MCF 10A (cell line): ENCODE measurements around the gene USP40. TPM values are rescaled to one million over a fixed set of nuclear protein-coding genes. Genes with fewer than 3 reads are reported as not detected.

Source experiments
- BruUV-seq: library from RNA; stranded (reverse); fragments of 400-500 nt; replicated peaks from 2 replicates; lab custom pipeline; 2021; lab: Mats Ljungman, UMichigan
- CTCF ChIA-PET: fragments of 300-600 bp; sonication (Branson Sonifier 250); formaldehyde crosslinking; extraction: SDS; loops from one replicate; lab custom pipeline; 2021; ENCODE audit warnings: antibody characterized with exemption, inconsistent platforms; lab: Yijun Ruan, JAX
- POLR2A ChIA-PET: fragments of 300-600, 350-650 bp; sonication (Branson Sonifier 250); formaldehyde crosslinking; extraction: SDS; loops from one replicate; lab custom pipeline; 2020; ENCODE audit warnings: antibody characterized with exemption, inconsistent platforms; lab: Yijun Ruan, JAX
- DNase-seq: peaks from one replicate; pipeline ENCODE4 v3.0.0-alpha.2; 2018; ENCODE audit not compliant: unreplicated experiment
- H3K27ac Mint-ChIP-seq: one replicate; pipeline ENCODE4 v1.8.0; 2022; ENCODE audit warnings: mild to moderate bottlenecking, low read depth, mixed read lengths; ENCODE audit not compliant: unreplicated experiment
- H3K27me3 Mint-ChIP-seq: one replicate; pipeline ENCODE4 v1.8.0; 2022; ENCODE audit warnings: mixed read lengths; ENCODE audit not compliant: insufficient read depth, unreplicated experiment
- H3K36me3 Mint-ChIP-seq: one replicate; pipeline ENCODE4 v1.8.0; 2022; ENCODE audit warnings: mild to moderate bottlenecking, moderate library complexity, mixed read lengths; ENCODE audit not compliant: insufficient read depth, unreplicated experiment
- H3K4me1 Mint-ChIP-seq: one replicate; pipeline ENCODE4 v1.8.0; 2022; ENCODE audit warnings: mixed read lengths; ENCODE audit not compliant: insufficient read depth, unreplicated experiment
- H3K4me3 Mint-ChIP-seq: one replicate; pipeline ENCODE4 v1.8.0; 2022; ENCODE audit warnings: mild to moderate bottlenecking, moderate library complexity, mixed read lengths; ENCODE audit not compliant: unreplicated experiment
- H3K9me3 Mint-ChIP-seq: one replicate; pipeline ENCODE4 v1.8.0; 2022; ENCODE audit warnings: mixed read lengths; ENCODE audit not compliant: unreplicated experiment
- intact Hi-C: fragments of 100-400 bp; cut with micrococcal nuclease; formaldehyde crosslinking; loops from 2 replicates; pipeline ENCODE4 v1.14.1; 2022
- total RNA-seq: library from RNA; stranded (reverse); gene quantifications from 2 replicates; pipeline ENCODE4 v1.2.3, GENCODE V29; 2022
- TF ChIP-seq, protein P1 (sequence below): fragments of 200-600 bp; IDR thresholded peaks from one replicate; pipeline ENCODE4 v1.8.0; 2022; ENCODE audit warnings: antibody characterized with exemption, mild to moderate bottlenecking; ENCODE audit not compliant: unreplicated experiment

Gene USP40
- total RNA-seq, 1 experiment from 2014 or later: 56.3 TPM

DNA sequence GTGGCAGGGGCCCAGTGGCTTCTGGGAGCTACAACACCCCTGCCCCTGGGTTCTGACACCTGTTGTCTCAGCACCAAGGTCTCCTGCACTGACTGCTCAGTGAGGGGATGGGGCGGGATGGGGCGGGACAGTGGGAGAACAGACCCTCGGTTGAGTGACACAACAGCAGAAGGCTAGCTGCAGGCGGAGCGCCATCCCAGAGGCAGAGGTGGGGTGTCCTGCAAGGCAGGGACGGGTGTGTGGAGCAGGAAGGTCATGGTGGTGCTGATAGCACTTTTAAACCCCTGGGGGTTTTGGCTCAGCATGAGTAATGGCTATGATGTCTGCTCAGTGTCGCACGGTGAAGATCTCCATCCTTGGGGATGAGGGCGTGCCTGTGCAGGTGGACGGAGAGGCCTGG, 107.2 kb downstream of the USP40 start:
- no peaks in the 10 kb centered on the region for H3K27me3 Mint-ChIP-seq
- ChIA-PET POLR2A (no interaction called here), CTCF (interaction anchor here (1.2 kb wide), 1 partner anchor 16 kb away, joined by 5 read pairs; no protein-coding TSS in a partner anchor)
- no peaks in the 10 kb centered on the region for H3K4me1 Mint-ChIP-seq
- no TSS peak for BruUV-seq
- no peak overlapping the region for H3K4me3 Mint-ChIP-seq
- peaks cover 61% of the 10 kb centered on the region for H3K36me3 Mint-ChIP-seq
- TF ChIP-seq, protein P1, sequence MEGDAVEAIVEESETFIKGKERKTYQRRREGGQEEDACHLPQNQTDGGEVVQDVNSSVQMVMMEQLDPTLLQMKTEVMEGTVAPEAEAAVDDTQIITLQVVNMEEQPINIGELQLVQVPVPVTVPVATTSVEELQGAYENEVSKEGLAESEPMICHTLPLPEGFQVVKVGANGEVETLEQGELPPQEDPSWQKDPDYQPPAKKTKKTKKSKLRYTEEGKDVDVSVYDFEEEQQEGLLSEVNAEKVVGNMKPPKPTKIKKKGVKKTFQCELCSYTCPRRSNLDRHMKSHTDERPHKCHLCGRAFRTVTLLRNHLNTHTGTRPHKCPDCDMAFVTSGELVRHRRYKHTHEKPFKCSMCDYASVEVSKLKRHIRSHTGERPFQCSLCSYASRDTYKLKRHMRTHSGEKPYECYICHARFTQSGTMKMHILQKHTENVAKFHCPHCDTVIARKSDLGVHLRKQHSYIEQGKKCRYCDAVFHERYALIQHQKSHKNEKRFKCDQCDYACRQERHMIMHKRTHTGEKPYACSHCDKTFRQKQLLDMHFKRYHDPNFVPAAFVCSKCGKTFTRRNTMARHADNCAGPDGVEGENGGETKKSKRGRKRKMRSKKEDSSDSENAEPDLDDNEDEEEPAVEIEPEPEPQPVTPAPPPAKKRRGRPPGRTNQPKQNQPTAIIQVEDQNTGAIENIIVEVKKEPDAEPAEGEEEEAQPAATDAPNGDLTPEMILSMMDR: no peak
- no peak overlapping the region for H3K27ac Mint-ChIP-seq
- no peaks in the 10 kb centered on the region for H3K9me3 Mint-ChIP-seq
- no peak for DNase-seq
- intact Hi-C loops: no loop called here

DNA sequence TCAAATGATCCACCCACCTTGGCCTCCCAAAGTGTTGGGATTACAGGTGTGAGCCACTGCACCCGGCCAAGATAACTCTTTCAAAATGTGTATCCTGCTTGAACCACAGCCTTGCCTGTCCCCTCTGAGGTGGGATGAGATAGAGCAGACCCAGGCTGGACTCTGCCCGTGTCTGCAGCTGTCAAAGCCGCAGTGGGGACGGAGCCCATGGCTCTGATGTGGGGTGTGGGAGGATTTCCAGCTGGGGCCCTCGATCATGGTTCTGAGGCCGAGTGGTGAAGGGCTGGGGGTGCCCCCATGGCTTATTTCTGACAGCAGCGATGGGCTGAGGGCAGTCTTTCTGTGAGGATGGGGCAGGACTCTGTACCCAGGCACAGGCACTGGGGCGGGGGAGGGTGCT, 107.8 kb downstream of the USP40 start:
- H3K27ac Mint-ChIP-seq: no peak overlapping the region
- POLR2A ChIA-PET: no interaction called here
- H3K27me3 Mint-ChIP-seq: no peaks in the 10 kb centered on the region
- CTCF ChIA-PET: interaction anchor here (0.6 kb wide), 1 partner anchor 556 kb away, joined by 3 read pairs; no protein-coding TSS in a partner anchor
- H3K36me3 Mint-ChIP-seq: peaks cover 61% of the 10 kb centered on the region
- no peaks in the 10 kb centered on the region for H3K9me3 Mint-ChIP-seq
- no peaks in the 10 kb centered on the region for H3K4me1 Mint-ChIP-seq
- TF ChIP-seq, protein P1: no peak
- H3K4me3 Mint-ChIP-seq: no peak overlapping the region
- intact Hi-C loops: no loop called here
- BruUV-seq: no TSS peak
- DNase-seq: no peak

DNA sequence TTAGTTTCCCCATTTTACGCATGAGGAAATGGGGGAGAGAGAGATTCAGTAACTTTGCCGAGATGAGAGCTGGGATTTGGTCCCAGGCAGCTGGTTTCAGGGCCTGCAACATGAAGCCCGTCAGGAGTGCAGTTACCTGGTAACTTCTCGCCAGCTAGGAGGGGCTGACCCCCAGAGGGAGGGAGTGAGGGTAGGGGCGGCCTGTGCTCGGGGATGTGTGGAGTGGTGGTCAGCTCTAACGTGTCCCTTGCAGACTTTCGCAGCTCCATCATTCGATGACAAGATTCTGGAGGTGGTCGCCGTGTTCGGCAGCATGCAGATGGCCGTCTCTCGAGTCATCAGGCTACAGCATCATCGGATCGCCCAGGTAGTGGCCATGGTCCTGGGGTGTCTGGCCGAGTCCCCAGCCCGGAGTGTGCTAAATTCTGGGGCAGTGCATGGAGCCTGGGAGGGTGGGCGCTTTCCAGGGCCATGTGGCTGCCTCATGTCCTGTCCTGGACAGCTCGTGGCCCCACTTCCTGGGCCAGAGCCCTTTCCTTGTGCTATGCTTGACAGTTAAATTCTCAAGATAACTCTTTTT, 108.5 kb downstream of the USP40 start:
- no TSS peak for BruUV-seq
- intact Hi-C loops: no loop called here
- H3K4me1 Mint-ChIP-seq: no peaks in the 10 kb centered on the region
- H3K36me3 Mint-ChIP-seq: peaks cover 65% of the 10 kb centered on the region
- POLR2A ChIA-PET: no interaction called here
- TF ChIP-seq, protein P1: no peak
- H3K27me3 Mint-ChIP-seq: no peaks in the 10 kb centered on the region
- no peaks in the 10 kb centered on the region for H3K9me3 Mint-ChIP-seq
- CTCF ChIA-PET: interaction anchor here (1.6 kb wide), 1 partner anchor 54 kb away, joined by 4 read pairs; no protein-coding TSS in a partner anchor
- no peak overlapping the region for H3K27ac Mint-ChIP-seq
- H3K4me3 Mint-ChIP-seq: no peak overlapping the region
- DNase-seq: no peak

DNA sequence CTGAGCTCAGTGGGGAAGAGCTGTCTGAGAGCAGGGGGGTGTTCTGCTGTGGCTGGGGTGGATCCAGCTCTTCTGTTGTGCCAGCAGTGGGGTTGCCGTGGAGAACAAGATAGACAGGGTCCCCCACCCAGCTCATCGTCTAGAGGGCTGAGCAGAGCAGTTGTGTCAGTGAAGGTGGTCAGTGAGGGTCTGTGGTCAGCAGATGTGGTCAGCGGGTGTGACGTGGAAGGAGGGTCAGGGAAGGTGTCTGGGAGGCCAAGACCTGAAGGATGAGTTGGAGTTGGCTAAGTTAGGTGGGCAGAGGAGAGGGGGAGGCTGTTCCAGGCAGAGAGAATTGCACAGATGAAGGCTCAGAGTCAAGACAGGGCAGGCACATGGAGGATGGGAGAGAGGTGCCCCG, 109.2 kb downstream of the USP40 start:
- Mint-ChIP-seq H3K27ac (no peak overlapping the region), H3K4me3 (no peak overlapping the region), H3K9me3 (no peaks in the 10 kb centered on the region), H3K27me3 (no peaks in the 10 kb centered on the region), H3K4me1 (no peaks in the 10 kb centered on the region), H3K36me3 (peaks cover 67% of the 10 kb centered on the region)
- no TSS peak for BruUV-seq
- TF ChIP-seq, protein P1: no peak
- intact Hi-C loops: no loop called here
- ChIA-PET CTCF (interaction anchor here (0.7 to 1.6 kb wide), 2 partner anchors 53 to 55 kb away, joined by 3 to 4 read pairs; no protein-coding TSS in a partner anchor), POLR2A (no interaction called here)
- DNase-seq: no peak
